ENCODE measurements around the gene QKI. TPM values are rescaled to one million over a fixed set of nuclear protein-coding genes. Genes with fewer than 3 reads are reported as not detected.

The QKI gene
- total and polyA plus RNA-seq, 8 donors, result 8.0 to 261 (median 32.2) TPM

GRCh38 chr6:163526346-163526745 lies 111.8 kb downstream of the QKI start:
- Histone ChIP-seq H3K4me3 (no peak overlapping the region), H3K36me3 (no peaks in the 10 kb centered on the region), H3K4me1 (peaks cover 9 to 68% (median 35%) of the 10 kb centered on the region in 4 donors), H3K27ac (no peak overlapping the region), H3K9me3 (no peaks in the 10 kb centered on the region), H3K27me3 (no peaks in the 10 kb centered on the region)
- TF ChIP-seq POLR2AphosphoS5 (IDR thresholded peaks at IDR 0.05) (no peak), EP300 (IDR thresholded peaks at IDR 0.05) (no peak), POLR2A (IDR thresholded peaks at IDR 0.05) (no peak), CTCF (IDR thresholded peaks at IDR 0.05) (no peak)
- intact Hi-C loops (cut with DNase I; ENCODE audit: low total_unique reads), result no loop called here
- 66 to 87% (median 79%) methylated on average over 1 of the region's 1 CpG for WGBS, 5 donors
- no peak for DNase-seq

- Histone ChIP-seq H3K27me3 (no peaks in the 10 kb centered on the region), H3K4me3 (no peak overlapping the region), H3K4me1 (peaks cover 12 to 74% (median 36%) of the 10 kb centered on the region in 4 donors), H3K9me3 (no peaks in the 10 kb centered on the region), H3K27ac (no peak overlapping the region), H3K36me3 (no peaks in the 10 kb centered on the region)
- WGBS, 5 donors, result 93 to 97% (median 96%) methylated on average over 3 of the region's 3 CpGs
- intact Hi-C loops (cut with DNase I; ENCODE audit: low total_unique reads), result no loop called here
- TF ChIP-seq POLR2AphosphoS5 (IDR thresholded peaks at IDR 0.05), result no peak
- no peak for TF ChIP-seq POLR2A (IDR thresholded peaks at IDR 0.05)
- TF ChIP-seq CTCF (IDR thresholded peaks at IDR 0.05), result no peak
- no peak for TF ChIP-seq EP300 (IDR thresholded peaks at IDR 0.05)
- DNase-seq, result no peak
These were observed 112.8 kb downstream of the QKI start for GRCh38 chr6:163527291-163527690.

- TF ChIP-seq CTCF (IDR thresholded peaks at IDR 0.05), result no peak
- no peak for TF ChIP-seq POLR2A (IDR thresholded peaks at IDR 0.05)
- TF ChIP-seq POLR2AphosphoS5 (IDR thresholded peaks at IDR 0.05), result no peak
- intact Hi-C loops (cut with DNase I; ENCODE audit: low total_unique reads), result no loop called here
- H3K36me3 ChIP-seq, result no peaks in the 10 kb centered on the region
- 53 to 72% (median 61%) methylated on average over 3 of the region's 3 CpGs for WGBS, 5 donors
- H3K27me3 ChIP-seq, result no peaks in the 10 kb centered on the region
- no peaks in the 10 kb centered on the region for H3K9me3 ChIP-seq
- no peak overlapping the region for H3K27ac ChIP-seq
- DNase-seq, result no peak
- peaks cover 15 to 82% (median 43%) of the 10 kb centered on the region in 4 donors for H3K4me1 ChIP-seq
- no peak overlapping the region for H3K4me3 ChIP-seq
These were observed 115.1 kb downstream of the QKI start for GRCh38 chr6:163529605-163530004.

GRCh38 chr6:163530406-163530805 lies 115.9 kb downstream of the QKI start:
- no peak overlapping the region for H3K27ac ChIP-seq
- TF ChIP-seq POLR2A (IDR thresholded peaks at IDR 0.05) (no peak), EP300 (IDR thresholded peaks at IDR 0.05) (no peak), CTCF (IDR thresholded peaks at IDR 0.05) (no peak), POLR2AphosphoS5 (IDR thresholded peaks at IDR 0.05) (no peak)
- intact Hi-C loops (cut with DNase I; ENCODE audit: low total_unique reads), result no loop called here
- 74 to 86% (median 77%) methylated on average over 3 of the region's 3 CpGs for WGBS, 5 donors
- H3K4me1 ChIP-seq, result peaks cover 15 to 80% (median 43%) of the 10 kb centered on the region in 4 donors
- no peaks in the 10 kb centered on the region for H3K27me3 ChIP-seq
- no peaks in the 10 kb centered on the region for H3K9me3 ChIP-seq
- DNase-seq, result no peak
- H3K4me3 ChIP-seq, result no peak overlapping the region
- no peaks in the 10 kb centered on the region for H3K36me3 ChIP-seq
